Endothelial cell (in vitro differentiated cells): ENCODE data around the gene LIMD2. TPM values are rescaled to one million over a fixed set of nuclear protein-coding genes. Genes with fewer than 3 reads are reported as not detected.
"Not testable (repeated sequence)": the region's sequence is repeated elsewhere in the genome, so short reads cannot be mapped to it uniquely, and the experiment has no call there.

Experiments
- DNase-seq: peaks from one replicate; pipeline ENCODE4 v3.0.0; 2021; ENCODE audit warnings: low spot score
- H3K27ac Mint-ChIP-seq: one replicate; pipeline ENCODE4 v1.8.0; 2021; ENCODE audit warnings: mixed read lengths, inconsistent platforms; ENCODE audit not compliant: unreplicated experiment
- H3K27me3 Mint-ChIP-seq: one replicate; pipeline ENCODE4 v1.8.0; 2021; ENCODE audit warnings: mild to moderate bottlenecking, moderate library complexity, mixed read lengths, inconsistent platforms; ENCODE audit not compliant: unreplicated experiment
- H3K36me3 Mint-ChIP-seq: one replicate; pipeline ENCODE4 v1.8.0; 2021; ENCODE audit warnings: mild to moderate bottlenecking, low read depth, mixed read lengths, inconsistent platforms; ENCODE audit not compliant: unreplicated experiment
- H3K4me1 Mint-ChIP-seq: one replicate; pipeline ENCODE4 v1.8.0; 2021; ENCODE audit warnings: mild to moderate bottlenecking, mixed read lengths, inconsistent platforms; ENCODE audit not compliant: unreplicated experiment
- H3K4me3 Mint-ChIP-seq: one replicate; pipeline ENCODE4 v1.8.0; 2021; ENCODE audit warnings: mild to moderate bottlenecking, mixed read lengths, inconsistent platforms; ENCODE audit not compliant: unreplicated experiment
- H3K9me3 Mint-ChIP-seq: one replicate; pipeline ENCODE4 v1.8.0; 2021; ENCODE audit warnings: mixed read lengths, inconsistent platforms; ENCODE audit not compliant: unreplicated experiment
- CTCF ChIP-seq: fragments of 200-600 bp; sonication (generic); IDR thresholded peaks from one replicate; pipeline ENCODE4 v1.5.0; 2021; ENCODE audit warnings: antibody characterized with exemption; ENCODE audit not compliant: unreplicated experiment
- total RNA-seq: library from RNA; stranded (reverse); fragmentation: NEBNext Ultra II Directional; extraction: Animal tissue kit (Norgen Biotek cat#: 25700); gene quantifications from one replicate; pipeline ENCODE4 v1.2.1, GENCODE V29; 2021; ENCODE audit not compliant: unreplicated experiment

LIMD2 gene
- total RNA-seq, 1 donor from 2014 or later: 132 TPM

- no peak for TF ChIP-seq CTCF
- no peak for DNase-seq
Observed at GRCh38 chr17:63735691-63736090, 35.8 kb upstream of the LIMD2 start.

GRCh38 chr17:63722403-63722802, 22.5 kb upstream of the LIMD2 start:
- no peak for DNase-seq
- TF ChIP-seq CTCF: no peak
- no peak overlapping the region for H3K27ac Mint-ChIP-seq
- H3K36me3 Mint-ChIP-seq: peaks cover 10% of the 10 kb centered on the region
- H3K27me3 Mint-ChIP-seq: no peaks in the 10 kb centered on the region
- H3K9me3 Mint-ChIP-seq: no peaks in the 10 kb centered on the region
- H3K4me3 Mint-ChIP-seq: no peak overlapping the region
- peaks cover 5% of the 10 kb centered on the region for H3K4me1 Mint-ChIP-seq

More at GRCh38 chr17:63735691-63736090, 35.8 kb upstream of the LIMD2 start:
- no peaks in the 10 kb centered on the region for H3K9me3 Mint-ChIP-seq
- H3K4me3 Mint-ChIP-seq: peak overlapping the region; percentile 1
- H3K27ac Mint-ChIP-seq: no peak overlapping the region
- no peaks in the 10 kb centered on the region for H3K36me3 Mint-ChIP-seq
- no peaks in the 10 kb centered on the region for H3K27me3 Mint-ChIP-seq
- H3K4me1 Mint-ChIP-seq: peaks cover 7% of the 10 kb centered on the region

GRCh38 chr17:63720194-63720593, 20.3 kb upstream of the LIMD2 start:
- H3K4me1 Mint-ChIP-seq: peaks cover 17% of the 10 kb centered on the region
- not testable (repeated sequence) for DNase-seq, H3K4me3 Mint-ChIP-seq, H3K9me3 Mint-ChIP-seq, H3K27ac Mint-ChIP-seq, H3K36me3 Mint-ChIP-seq, H3K27me3 Mint-ChIP-seq

- Mint-ChIP-seq H3K4me3 (no peak overlapping the region), H3K9me3 (no peaks in the 10 kb centered on the region), H3K36me3 (peaks cover 4% of the 10 kb centered on the region), H3K4me1 (peaks cover 17% of the 10 kb centered on the region), H3K27ac (no peak overlapping the region), H3K27me3 (peaks cover under 1% of the 10 kb centered on the region)
- TF ChIP-seq CTCF: no peak
- no peak for DNase-seq
Observed at GRCh38 chr17:63718988-63719387, 19.1 kb upstream of the LIMD2 start.

GRCh38 chr17:63716426-63716825, 16.5 kb upstream of the LIMD2 start:
- peaks cover 2% of the 10 kb centered on the region for H3K27me3 Mint-ChIP-seq
- peaks cover 12% of the 10 kb centered on the region for H3K36me3 Mint-ChIP-seq
- H3K9me3 Mint-ChIP-seq: no peaks in the 10 kb centered on the region
- H3K4me1 Mint-ChIP-seq: peaks cover 17% of the 10 kb centered on the region
- H3K27ac Mint-ChIP-seq: peak overlapping the region; percentile 85
- DNase-seq: no peak
- H3K4me3 Mint-ChIP-seq: peak overlapping the region; percentile 37
- TF ChIP-seq CTCF: no peak
